HEK293 (cell line): ENCODE results near the gene SPATA1.

Experiments used
- GLIS2 ChIP-seq: fragments of 450-650 bp; formaldehyde crosslinking; IDR thresholded peaks from 2 replicates; pipeline ENCODE4 v1.5.1; 2016; ENCODE audit warnings: missing biosample characterization, missing genetic modification characterization
- HOXD13 ChIP-seq: sonication (generic); formaldehyde crosslinking; IDR thresholded peaks from 2 replicates; pipeline ENCODE4 v1.8.0; 2022; ENCODE audit warnings: missing genetic modification reagents, borderline replicate concordance
- KLF9 ChIP-seq: fragments of 450-650 bp; formaldehyde crosslinking; IDR thresholded peaks from 2 replicates; pipeline ENCODE4 v1.5.1; 2016; ENCODE audit warnings: missing biosample characterization, missing genetic modification characterization, low read depth
- OSR2 ChIP-seq: fragments of 450-650 bp; formaldehyde crosslinking; IDR thresholded peaks from 2 replicates; pipeline ENCODE4 v1.5.1; 2016; ENCODE audit warnings: missing biosample characterization, missing genetic modification characterization
- SCRT2 ChIP-seq: fragments of 450-650 bp; formaldehyde crosslinking; IDR thresholded peaks from 2 replicates; pipeline ENCODE4 v1.5.1; 2016; ENCODE audit warnings: missing biosample characterization, missing genetic modification characterization
- TCF7L2 ChIP-seq: IDR thresholded peaks from 2 replicates; pipeline ENCODE4 v1.6.1; 2011; ENCODE audit warnings: low read depth, mild to moderate bottlenecking, inconsistent platforms, low read length, moderate library complexity, borderline replicate concordance
- TRIM28 ChIP-seq: IDR thresholded peaks from 2 replicates; pipeline ENCODE4 v1.6.1; 2011; ENCODE audit warnings: low read length, control low read depth, borderline replicate concordance
- ZBTB1 ChIP-seq: fragments of 450-650 bp; formaldehyde crosslinking; IDR thresholded peaks from 2 replicates; pipeline ENCODE4 v1.5.1; 2016; ENCODE audit warnings: missing biosample characterization, missing genetic modification characterization
- ZBTB7A ChIP-seq: fragments of 450-650 bp; formaldehyde crosslinking; IDR thresholded peaks from 2 replicates; pipeline ENCODE4 v1.5.1; 2016; ENCODE audit warnings: low read depth, missing biosample characterization, missing genetic modification characterization
- ZFHX2 ChIP-seq: fragments of 450-650 bp; formaldehyde crosslinking; conservative IDR thresholded peaks from 2 replicates; pipeline ENCODE4 v1.5.1; 2016; ENCODE audit warnings: missing biosample characterization, missing genetic modification characterization
- ZFP69B ChIP-seq: fragments of 450-650 bp; formaldehyde crosslinking; IDR thresholded peaks from 2 replicates; pipeline ENCODE4 v1.5.1; 2016; ENCODE audit warnings: missing biosample characterization, missing genetic modification characterization
- ZNF175 ChIP-seq: fragments of 450-650 bp; formaldehyde crosslinking; IDR thresholded peaks from 2 replicates; pipeline ENCODE4 v1.5.1; 2016; ENCODE audit warnings: missing biosample characterization, missing genetic modification characterization
- ZNF223 ChIP-seq: fragments of 450-650 bp; formaldehyde crosslinking; IDR thresholded peaks from 2 replicates; pipeline ENCODE4 v1.5.1; 2016; ENCODE audit warnings: missing biosample characterization, missing genetic modification characterization
- ZNF274 ChIP-seq, 2 experiments: fragments of 200-500 bp in 1 of 2; fragments of 450-650 bp in 1 of 2; sonication (Bioruptor generic) in 1 of 2; formaldehyde crosslinking in 1 of 2; IDR thresholded peaks; 2 replicates each; pipeline versions ENCODE4 v1.5.1 to v1.6.1; 2014 to 2016; ENCODE audit warnings: borderline replicate concordance in 1 of 2, inconsistent platforms in 1 of 2, low read length in 1 of 2, missing biosample characterization in 1 of 2, missing genetic modification characterization in 1 of 2
- ZNF366 ChIP-seq: fragments of 450-650 bp; formaldehyde crosslinking; conservative IDR thresholded peaks from 2 replicates; pipeline ENCODE4 v1.5.1; 2016; ENCODE audit warnings: missing biosample characterization, missing genetic modification characterization
- ZNF530 ChIP-seq: fragments of 450-650 bp; formaldehyde crosslinking; IDR thresholded peaks from 2 replicates; pipeline ENCODE4 v1.5.1; 2016; ENCODE audit warnings: low read depth, missing biosample characterization, missing genetic modification characterization
- ZNF560 ChIP-seq: fragments of 450-650 bp; formaldehyde crosslinking; IDR thresholded peaks from 2 replicates; pipeline ENCODE4 v1.5.1; 2017; ENCODE audit warnings: missing biosample characterization, missing genetic modification characterization, borderline replicate concordance
- ZNF624 ChIP-seq: fragments of 450-650 bp; formaldehyde crosslinking; IDR thresholded peaks from 2 replicates; pipeline ENCODE4 v1.5.1; 2017; ENCODE audit warnings: missing biosample characterization, missing genetic modification characterization
- ZNF629 ChIP-seq: fragments of 450-650 bp; formaldehyde crosslinking; IDR thresholded peaks from 2 replicates; pipeline ENCODE4 v1.5.1; 2017; ENCODE audit warnings: missing biosample characterization, missing genetic modification characterization
- ZNF701 ChIP-seq: fragments of 450-650 bp; formaldehyde crosslinking; IDR thresholded peaks from 2 replicates; pipeline ENCODE4 v1.5.1; 2016; ENCODE audit warnings: missing biosample characterization, missing genetic modification characterization
- ZNF837 ChIP-seq: fragments of 450-650 bp; formaldehyde crosslinking; IDR thresholded peaks from 2 replicates; pipeline ENCODE4 v1.5.1; 2016; ENCODE audit warnings: missing biosample characterization, missing genetic modification characterization
- ZSCAN30 ChIP-seq: fragments of 450-650 bp; IDR thresholded peaks from 2 replicates; pipeline ENCODE4 v1.5.1; 2018; ENCODE audit warnings: missing biosample characterization, mild to moderate bottlenecking, missing genetic modification characterization, moderate library complexity
- TF ChIP-seq, protein P1 (sequence below): fragments of 450-650 bp; formaldehyde crosslinking; IDR thresholded peaks from 2 replicates; pipeline ENCODE4 v1.5.1; 2016; ENCODE audit warnings: missing biosample characterization, missing genetic modification characterization
- TF ChIP-seq, protein P2 (sequence below): fragments of 450-650 bp; formaldehyde crosslinking; IDR thresholded peaks from 2 replicates; pipeline ENCODE4 v1.5.1; 2016; ENCODE audit warnings: missing biosample characterization, missing genetic modification characterization, low read depth
- TF ChIP-seq, protein P3 (sequence below): fragments of 450-650 bp; formaldehyde crosslinking; IDR thresholded peaks from 2 replicates; pipeline ENCODE4 v1.5.1; 2016; ENCODE audit warnings: missing biosample characterization, missing genetic modification characterization, borderline replicate concordance
- TF ChIP-seq, protein P4 (sequence below): fragments of 450-650 bp; formaldehyde crosslinking; IDR thresholded peaks from 2 replicates; pipeline ENCODE4 v1.5.1; 2016; ENCODE audit warnings: missing biosample characterization, missing genetic modification characterization
- TF ChIP-seq, protein P5 (sequence below): fragments of 450-650 bp; formaldehyde crosslinking; IDR thresholded peaks from 2 replicates; pipeline ENCODE4 v1.5.1; 2017; ENCODE audit warnings: missing biosample characterization, missing genetic modification characterization

Gene SPATA1

DNA sequence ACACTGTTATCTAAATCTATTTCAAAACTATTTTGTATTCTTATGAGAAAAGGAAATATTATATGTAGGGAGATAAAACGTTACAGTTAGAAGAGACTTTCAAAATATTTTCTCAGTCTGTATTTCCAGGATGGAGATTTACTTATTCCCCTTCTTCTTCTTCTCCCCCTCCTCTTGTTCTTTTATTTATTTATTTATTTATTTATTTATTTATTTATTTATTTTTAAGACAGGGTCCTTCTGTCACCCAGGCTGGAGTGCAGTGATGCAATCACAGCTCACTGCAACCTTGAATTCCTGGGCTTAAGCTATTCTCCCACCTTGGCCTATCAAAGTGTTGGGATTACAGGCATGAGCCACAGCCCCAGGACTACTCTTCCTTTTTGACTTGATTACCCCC lies 30.0 kb upstream of the SPATA1 start (continued):
- TF ChIP-seq, protein P1, sequence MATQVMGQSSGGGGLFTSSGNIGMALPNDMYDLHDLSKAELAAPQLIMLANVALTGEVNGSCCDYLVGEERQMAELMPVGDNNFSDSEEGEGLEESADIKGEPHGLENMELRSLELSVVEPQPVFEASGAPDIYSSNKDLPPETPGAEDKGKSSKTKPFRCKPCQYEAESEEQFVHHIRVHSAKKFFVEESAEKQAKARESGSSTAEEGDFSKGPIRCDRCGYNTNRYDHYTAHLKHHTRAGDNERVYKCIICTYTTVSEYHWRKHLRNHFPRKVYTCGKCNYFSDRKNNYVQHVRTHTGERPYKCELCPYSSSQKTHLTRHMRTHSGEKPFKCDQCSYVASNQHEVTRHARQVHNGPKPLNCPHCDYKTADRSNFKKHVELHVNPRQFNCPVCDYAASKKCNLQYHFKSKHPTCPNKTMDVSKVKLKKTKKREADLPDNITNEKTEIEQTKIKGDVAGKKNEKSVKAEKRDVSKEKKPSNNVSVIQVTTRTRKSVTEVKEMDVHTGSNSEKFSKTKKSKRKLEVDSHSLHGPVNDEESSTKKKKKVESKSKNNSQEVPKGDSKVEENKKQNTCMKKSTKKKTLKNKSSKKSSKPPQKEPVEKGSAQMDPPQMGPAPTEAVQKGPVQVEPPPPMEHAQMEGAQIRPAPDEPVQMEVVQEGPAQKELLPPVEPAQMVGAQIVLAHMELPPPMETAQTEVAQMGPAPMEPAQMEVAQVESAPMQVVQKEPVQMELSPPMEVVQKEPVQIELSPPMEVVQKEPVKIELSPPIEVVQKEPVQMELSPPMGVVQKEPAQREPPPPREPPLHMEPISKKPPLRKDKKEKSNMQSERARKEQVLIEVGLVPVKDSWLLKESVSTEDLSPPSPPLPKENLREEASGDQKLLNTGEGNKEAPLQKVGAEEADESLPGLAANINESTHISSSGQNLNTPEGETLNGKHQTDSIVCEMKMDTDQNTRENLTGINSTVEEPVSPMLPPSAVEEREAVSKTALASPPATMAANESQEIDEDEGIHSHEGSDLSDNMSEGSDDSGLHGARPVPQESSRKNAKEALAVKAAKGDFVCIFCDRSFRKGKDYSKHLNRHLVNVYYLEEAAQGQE, result peak; percentile 77
- TF ChIP-seq ZSCAN30 (no peak), ZNF560 (tag by site-specific recombination) (peak; percentile 47; the same call in 1 of the 2 replicates), ZFHX2 (no peak), ZNF629 (tag by site-specific recombination) (0 out of 2 replicates have a peak, but pooled peaks have one; percentile 18), ZNF837 (tag by site-specific recombination) (no peak), TCF7L2 (no peak), ZNF624 (no peak), ZBTB1 (tag by site-specific recombination) (no peak), ZNF530 (tag by site-specific recombination) (0 out of 2 replicates have a peak, but pooled peaks have one; percentile 65), SCRT2 (tag by site-specific recombination) (no peak), OSR2 (tag by site-specific recombination) (no peak), KLF9 (tag by site-specific recombination) (no peak), HOXD13 (no peak), ZNF366 (tag by site-specific recombination) (no peak), ZNF175 (no peak), ZNF223 (peak; percentile 32; the same call in 1 of the 2 replicates), GLIS2 (tag by site-specific recombination) (no peak), ZBTB7A (tag by site-specific recombination) (no peak), ZNF701 (tag by site-specific recombination) (no peak), ZFP69B (tag by site-specific recombination) (no peak), ZNF274 (IDR thresholded peaks at IDR 0.05; ENCODE audit: low read length) (no peak), ZNF274 (tag by site-specific recombination; IDR thresholded peaks at IDR 0.05; ENCODE audit: borderline replicate concordance) (no peak), TRIM28 (no peak)
- TF ChIP-seq, protein P2, sequence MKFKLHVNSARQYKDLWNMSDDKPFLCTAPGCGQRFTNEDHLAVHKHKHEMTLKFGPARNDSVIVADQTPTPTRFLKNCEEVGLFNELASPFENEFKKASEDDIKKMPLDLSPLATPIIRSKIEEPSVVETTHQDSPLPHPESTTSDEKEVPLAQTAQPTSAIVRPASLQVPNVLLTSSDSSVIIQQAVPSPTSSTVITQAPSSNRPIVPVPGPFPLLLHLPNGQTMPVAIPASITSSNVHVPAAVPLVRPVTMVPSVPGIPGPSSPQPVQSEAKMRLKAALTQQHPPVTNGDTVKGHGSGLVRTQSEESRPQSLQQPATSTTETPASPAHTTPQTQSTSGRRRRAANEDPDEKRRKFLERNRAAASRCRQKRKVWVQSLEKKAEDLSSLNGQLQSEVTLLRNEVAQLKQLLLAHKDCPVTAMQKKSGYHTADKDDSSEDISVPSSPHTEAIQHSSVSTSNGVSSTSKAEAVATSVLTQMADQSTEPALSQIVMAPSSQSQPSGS (tag by site-specific recombination), result no peak
- TF ChIP-seq, protein P3, sequence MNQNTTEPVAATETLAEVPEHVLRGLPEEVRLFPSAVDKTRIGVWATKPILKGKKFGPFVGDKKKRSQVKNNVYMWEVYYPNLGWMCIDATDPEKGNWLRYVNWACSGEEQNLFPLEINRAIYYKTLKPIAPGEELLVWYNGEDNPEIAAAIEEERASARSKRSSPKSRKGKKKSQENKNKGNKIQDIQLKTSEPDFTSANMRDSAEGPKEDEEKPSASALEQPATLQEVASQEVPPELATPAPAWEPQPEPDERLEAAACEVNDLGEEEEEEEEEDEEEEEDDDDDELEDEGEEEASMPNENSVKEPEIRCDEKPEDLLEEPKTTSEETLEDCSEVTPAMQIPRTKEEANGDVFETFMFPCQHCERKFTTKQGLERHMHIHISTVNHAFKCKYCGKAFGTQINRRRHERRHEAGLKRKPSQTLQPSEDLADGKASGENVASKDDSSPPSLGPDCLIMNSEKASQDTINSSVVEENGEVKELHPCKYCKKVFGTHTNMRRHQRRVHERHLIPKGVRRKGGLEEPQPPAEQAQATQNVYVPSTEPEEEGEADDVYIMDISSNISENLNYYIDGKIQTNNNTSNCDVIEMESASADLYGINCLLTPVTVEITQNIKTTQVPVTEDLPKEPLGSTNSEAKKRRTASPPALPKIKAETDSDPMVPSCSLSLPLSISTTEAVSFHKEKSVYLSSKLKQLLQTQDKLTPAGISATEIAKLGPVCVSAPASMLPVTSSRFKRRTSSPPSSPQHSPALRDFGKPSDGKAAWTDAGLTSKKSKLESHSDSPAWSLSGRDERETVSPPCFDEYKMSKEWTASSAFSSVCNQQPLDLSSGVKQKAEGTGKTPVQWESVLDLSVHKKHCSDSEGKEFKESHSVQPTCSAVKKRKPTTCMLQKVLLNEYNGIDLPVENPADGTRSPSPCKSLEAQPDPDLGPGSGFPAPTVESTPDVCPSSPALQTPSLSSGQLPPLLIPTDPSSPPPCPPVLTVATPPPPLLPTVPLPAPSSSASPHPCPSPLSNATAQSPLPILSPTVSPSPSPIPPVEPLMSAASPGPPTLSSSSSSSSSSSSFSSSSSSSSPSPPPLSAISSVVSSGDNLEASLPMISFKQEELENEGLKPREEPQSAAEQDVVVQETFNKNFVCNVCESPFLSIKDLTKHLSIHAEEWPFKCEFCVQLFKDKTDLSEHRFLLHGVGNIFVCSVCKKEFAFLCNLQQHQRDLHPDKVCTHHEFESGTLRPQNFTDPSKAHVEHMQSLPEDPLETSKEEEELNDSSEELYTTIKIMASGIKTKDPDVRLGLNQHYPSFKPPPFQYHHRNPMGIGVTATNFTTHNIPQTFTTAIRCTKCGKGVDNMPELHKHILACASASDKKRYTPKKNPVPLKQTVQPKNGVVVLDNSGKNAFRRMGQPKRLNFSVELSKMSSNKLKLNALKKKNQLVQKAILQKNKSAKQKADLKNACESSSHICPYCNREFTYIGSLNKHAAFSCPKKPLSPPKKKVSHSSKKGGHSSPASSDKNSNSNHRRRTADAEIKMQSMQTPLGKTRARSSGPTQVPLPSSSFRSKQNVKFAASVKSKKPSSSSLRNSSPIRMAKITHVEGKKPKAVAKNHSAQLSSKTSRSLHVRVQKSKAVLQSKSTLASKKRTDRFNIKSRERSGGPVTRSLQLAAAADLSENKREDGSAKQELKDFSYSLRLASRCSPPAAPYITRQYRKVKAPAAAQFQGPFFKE (tag by site-specific recombination), result no peak
- TF ChIP-seq, protein P4, sequence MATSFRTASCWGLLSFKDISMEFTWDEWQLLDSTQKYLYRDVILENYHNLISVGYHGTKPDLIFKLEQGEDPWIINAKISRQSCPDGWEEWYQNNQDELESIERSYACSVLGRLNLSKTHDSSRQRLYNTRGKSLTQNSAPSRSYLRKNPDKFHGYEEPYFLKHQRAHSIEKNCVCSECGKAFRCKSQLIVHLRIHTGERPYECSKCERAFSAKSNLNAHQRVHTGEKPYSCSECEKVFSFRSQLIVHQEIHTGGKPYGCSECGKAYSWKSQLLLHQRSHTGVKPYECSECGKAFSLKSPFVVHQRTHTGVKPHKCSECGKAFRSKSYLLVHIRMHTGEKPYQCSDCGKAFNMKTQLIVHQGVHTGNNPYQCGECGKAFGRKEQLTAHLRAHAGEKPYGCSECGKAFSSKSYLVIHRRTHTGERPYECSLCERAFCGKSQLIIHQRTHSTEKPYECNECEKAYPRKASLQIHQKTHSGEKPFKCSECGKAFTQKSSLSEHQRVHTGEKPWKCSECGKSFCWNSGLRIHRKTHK, result no peak
- TF ChIP-seq, protein P5, sequence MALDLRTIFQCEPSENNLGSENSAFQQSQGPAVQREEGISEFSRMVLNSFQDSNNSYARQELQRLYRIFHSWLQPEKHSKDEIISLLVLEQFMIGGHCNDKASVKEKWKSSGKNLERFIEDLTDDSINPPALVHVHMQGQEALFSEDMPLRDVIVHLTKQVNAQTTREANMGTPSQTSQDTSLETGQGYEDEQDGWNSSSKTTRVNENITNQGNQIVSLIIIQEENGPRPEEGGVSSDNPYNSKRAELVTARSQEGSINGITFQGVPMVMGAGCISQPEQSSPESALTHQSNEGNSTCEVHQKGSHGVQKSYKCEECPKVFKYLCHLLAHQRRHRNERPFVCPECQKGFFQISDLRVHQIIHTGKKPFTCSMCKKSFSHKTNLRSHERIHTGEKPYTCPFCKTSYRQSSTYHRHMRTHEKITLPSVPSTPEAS (tag by site-specific recombination), result no peak
